A549 (cell line): ENCODE results near the gene CYB561D1.

ENCODE experiments used
- CHD2 ChIP-seq: fragments of 150-350 bp; IDR thresholded peaks from 2 replicates; pipeline ENCODE4 v1.6.1; 2014; ENCODE audit warnings: low read length; ENCODE audit not compliant: partially characterized antibody
- EP300 ChIP-seq, 2 experiments: fragments of >200 bp; sonication (Bioruptor Twin); formaldehyde crosslinking; IDR thresholded peaks; 2 replicates in 1 of 2; 3 replicates in 1 of 2; pipeline ENCODE4 v1.6.1; 2016 to 2017
- JUN ChIP-seq, 2 experiments: fragments of >200 bp; sonication (Bioruptor Twin); formaldehyde crosslinking; IDR thresholded peaks; 2 replicates in 1 of 2; 3 replicates in 1 of 2; pipeline ENCODE4 v1.6.1; 2016 to 2017
- KDM5A ChIP-seq: fragments of 200-600 bp; sonication (generic); IDR thresholded peaks from 2 replicates; pipeline ENCODE4 v1.6.1; 2016; ENCODE audit warnings: antibody characterized with exemption, mild to moderate bottlenecking
- MAFK ChIP-seq: fragments of 450-650 bp; IDR thresholded peaks from 2 replicates; pipeline ENCODE4 v1.6.1; 2014; ENCODE audit not compliant: partially characterized antibody
- RFX5 ChIP-seq: fragments of 450-650 bp; IDR thresholded peaks from 2 replicates; pipeline ENCODE4 v1.7.1; 2014; ENCODE audit warnings: antibody characterized with exemption, mild to moderate bottlenecking, moderate library complexity
- SMC3 ChIP-seq: fragments of >200 bp; sonication (Bioruptor Twin); formaldehyde crosslinking; IDR thresholded peaks from 3 replicates; pipeline ENCODE4 v1.6.1; 2018; ENCODE audit warnings: inconsistent platforms
- USF2 ChIP-seq: fragments of 450-650 bp; IDR thresholded peaks from 2 replicates; pipeline ENCODE4 v1.6.1; 2014; ENCODE audit warnings: antibody characterized with exemption
- TF ChIP-seq, protein P1 (sequence below): fragments of >200 bp; sonication (Bioruptor Twin); formaldehyde crosslinking; IDR thresholded peaks from 3 replicates; pipeline ENCODE4 v1.5.1; 2016

DNA sequence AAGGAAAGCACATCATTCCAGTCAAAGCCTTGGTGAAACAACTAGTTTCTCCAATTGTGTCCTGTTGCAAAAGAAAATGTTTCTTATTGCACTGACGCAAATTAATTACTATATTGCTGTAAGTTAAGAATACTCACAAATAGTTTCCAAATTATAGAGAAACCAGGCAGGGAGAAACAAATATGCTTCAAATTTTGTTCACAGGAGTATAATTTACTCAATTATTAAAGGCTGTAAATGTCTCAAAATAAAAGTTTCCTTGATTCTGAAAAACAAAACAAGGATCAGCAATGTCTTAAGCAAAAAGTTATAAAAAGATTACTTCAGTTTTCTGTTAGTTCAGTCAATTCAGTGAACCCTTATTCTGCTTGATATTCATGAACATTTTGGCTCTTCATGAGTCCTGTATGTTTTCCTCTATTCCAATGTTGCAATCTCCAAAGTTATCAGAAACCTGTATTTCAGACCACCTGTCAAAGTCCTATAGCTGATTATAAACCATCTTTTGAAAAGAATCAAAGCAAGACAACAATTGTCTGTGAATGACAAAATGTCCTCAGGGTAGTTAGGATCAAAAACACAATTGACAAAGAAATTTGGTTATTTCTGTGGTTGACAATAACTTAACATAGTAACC, 39.3 kb upstream of the CYB561D1 start:
- TF ChIP-seq USF2, result no peak
- TF ChIP-seq, protein P1, sequence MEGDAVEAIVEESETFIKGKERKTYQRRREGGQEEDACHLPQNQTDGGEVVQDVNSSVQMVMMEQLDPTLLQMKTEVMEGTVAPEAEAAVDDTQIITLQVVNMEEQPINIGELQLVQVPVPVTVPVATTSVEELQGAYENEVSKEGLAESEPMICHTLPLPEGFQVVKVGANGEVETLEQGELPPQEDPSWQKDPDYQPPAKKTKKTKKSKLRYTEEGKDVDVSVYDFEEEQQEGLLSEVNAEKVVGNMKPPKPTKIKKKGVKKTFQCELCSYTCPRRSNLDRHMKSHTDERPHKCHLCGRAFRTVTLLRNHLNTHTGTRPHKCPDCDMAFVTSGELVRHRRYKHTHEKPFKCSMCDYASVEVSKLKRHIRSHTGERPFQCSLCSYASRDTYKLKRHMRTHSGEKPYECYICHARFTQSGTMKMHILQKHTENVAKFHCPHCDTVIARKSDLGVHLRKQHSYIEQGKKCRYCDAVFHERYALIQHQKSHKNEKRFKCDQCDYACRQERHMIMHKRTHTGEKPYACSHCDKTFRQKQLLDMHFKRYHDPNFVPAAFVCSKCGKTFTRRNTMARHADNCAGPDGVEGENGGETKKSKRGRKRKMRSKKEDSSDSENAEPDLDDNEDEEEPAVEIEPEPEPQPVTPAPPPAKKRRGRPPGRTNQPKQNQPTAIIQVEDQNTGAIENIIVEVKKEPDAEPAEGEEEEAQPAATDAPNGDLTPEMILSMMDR, result no peak
- TF ChIP-seq MAFK, result no peak
- TF ChIP-seq CHD2, result no peak
- TF ChIP-seq JUN (IDR thresholded peaks at IDR 0.05), result no peak
- TF ChIP-seq KDM5A, result no peak
- TF ChIP-seq EP300 (IDR thresholded peaks at IDR 0.05), result no peak
- no peak for TF ChIP-seq RFX5
- TF ChIP-seq SMC3, result no peak
